ENCODE measurements around the gene ZNF239.
"Not testable (repeated sequence)": the region's sequence is repeated elsewhere in the genome, so short reads cannot be mapped to it uniquely, and the experiment has no call there.

DNA sequence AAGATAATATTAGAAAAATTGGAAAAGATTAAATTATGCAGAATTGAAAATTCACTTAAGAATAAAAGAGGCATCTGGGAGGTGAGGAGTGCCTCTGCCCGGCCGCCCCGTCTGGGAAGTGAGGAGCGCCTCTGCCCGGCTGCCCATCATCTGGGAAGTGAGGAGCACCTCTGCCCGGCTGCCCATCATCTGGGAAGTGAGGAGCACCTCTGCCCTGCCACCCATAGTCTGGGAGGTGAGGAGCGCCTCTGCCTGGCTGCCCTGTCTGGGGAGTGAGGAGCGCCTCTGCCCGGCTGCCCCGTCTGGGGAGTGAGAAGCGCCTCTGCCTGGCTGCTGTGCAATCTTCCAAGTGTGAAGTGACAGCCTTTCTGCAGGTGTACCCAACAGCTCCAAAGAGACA, 30.7 kb downstream of the ZNF239 start:
- TF ChIP-seq, protein P1, sequence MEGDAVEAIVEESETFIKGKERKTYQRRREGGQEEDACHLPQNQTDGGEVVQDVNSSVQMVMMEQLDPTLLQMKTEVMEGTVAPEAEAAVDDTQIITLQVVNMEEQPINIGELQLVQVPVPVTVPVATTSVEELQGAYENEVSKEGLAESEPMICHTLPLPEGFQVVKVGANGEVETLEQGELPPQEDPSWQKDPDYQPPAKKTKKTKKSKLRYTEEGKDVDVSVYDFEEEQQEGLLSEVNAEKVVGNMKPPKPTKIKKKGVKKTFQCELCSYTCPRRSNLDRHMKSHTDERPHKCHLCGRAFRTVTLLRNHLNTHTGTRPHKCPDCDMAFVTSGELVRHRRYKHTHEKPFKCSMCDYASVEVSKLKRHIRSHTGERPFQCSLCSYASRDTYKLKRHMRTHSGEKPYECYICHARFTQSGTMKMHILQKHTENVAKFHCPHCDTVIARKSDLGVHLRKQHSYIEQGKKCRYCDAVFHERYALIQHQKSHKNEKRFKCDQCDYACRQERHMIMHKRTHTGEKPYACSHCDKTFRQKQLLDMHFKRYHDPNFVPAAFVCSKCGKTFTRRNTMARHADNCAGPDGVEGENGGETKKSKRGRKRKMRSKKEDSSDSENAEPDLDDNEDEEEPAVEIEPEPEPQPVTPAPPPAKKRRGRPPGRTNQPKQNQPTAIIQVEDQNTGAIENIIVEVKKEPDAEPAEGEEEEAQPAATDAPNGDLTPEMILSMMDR (IDR thresholded peaks at IDR 0.05) = not testable (repeated sequence)
- TF ChIP-seq POLR2A (IDR thresholded peaks at IDR 0.05) = not testable (repeated sequence)

Data from Peyer's patch (tissue), 4 donors.